Measurements from ENCODE around the gene GBP6.

The GBP6 gene, protein sequence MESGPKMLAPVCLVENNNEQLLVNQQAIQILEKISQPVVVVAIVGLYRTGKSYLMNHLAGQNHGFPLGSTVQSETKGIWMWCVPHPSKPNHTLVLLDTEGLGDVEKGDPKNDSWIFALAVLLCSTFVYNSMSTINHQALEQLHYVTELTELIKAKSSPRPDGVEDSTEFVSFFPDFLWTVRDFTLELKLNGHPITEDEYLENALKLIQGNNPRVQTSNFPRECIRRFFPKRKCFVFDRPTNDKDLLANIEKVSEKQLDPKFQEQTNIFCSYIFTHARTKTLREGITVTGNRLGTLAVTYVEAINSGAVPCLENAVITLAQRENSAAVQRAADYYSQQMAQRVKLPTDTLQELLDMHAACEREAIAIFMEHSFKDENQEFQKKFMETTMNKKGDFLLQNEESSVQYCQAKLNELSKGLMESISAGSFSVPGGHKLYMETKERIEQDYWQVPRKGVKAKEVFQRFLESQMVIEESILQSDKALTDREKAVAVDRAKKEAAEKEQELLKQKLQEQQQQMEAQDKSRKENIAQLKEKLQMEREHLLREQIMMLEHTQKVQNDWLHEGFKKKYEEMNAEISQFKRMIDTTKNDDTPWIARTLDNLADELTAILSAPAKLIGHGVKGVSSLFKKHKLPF

DNA sequence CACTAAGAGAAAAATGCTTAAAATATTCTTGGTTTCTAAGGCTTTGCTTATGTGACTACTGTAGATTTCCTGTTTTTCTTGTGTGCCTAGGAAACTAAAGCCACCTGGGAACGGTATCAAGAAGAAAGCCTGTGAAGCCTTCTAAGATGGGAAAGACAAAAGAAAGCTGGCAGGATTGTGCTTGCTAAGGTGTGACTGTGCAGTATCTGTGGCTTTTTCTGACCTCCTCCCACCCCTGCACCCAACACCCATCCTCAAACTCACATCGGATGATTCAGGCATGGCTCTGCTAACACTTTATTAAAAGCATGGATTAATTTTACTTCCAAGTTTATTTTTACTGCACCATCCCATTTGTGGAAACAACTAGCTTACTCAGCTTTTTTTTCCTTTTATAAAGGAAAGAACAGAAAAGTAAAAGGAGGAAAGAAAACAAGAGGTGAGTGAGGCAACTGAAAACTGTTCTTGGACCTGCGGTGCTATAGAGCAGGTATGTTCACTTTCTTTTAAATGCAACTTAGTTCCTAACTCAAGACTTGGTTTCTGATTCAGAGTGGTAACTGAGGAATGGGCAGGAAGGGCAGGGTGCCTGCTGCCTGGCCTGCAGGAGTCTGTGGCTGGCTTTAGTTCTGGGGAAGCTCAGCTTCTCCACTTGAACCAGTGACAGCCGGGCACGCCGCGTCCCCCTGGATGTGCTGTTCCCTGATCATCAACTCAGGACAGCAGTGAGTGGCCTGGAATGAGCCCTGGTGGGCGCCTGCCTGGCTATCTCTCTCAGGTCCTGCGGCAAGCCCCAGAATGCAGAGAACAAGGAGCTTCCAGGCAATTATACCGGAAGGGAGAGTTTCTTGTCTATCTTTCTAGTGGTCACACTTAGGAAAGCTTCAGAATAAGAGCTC is at the start of gene GBP6:
TSS of gene GBP6 (plus strand) at position 422 of the 899 bp plus-strand sequence. CDS start 4,493 bp downstream, outside the sequence.
- H3K4me3 ChIP-seq (ENCODE audit: low read depth, low read length) = no peak within 1 kb of the TSS
- no peak for DNase-seq (ENCODE audit: low read depth)
- TF ChIP-seq, protein P1, sequence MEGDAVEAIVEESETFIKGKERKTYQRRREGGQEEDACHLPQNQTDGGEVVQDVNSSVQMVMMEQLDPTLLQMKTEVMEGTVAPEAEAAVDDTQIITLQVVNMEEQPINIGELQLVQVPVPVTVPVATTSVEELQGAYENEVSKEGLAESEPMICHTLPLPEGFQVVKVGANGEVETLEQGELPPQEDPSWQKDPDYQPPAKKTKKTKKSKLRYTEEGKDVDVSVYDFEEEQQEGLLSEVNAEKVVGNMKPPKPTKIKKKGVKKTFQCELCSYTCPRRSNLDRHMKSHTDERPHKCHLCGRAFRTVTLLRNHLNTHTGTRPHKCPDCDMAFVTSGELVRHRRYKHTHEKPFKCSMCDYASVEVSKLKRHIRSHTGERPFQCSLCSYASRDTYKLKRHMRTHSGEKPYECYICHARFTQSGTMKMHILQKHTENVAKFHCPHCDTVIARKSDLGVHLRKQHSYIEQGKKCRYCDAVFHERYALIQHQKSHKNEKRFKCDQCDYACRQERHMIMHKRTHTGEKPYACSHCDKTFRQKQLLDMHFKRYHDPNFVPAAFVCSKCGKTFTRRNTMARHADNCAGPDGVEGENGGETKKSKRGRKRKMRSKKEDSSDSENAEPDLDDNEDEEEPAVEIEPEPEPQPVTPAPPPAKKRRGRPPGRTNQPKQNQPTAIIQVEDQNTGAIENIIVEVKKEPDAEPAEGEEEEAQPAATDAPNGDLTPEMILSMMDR (IDR thresholded peaks at IDR 0.05; ENCODE audit: control insufficient read depth, extremely low read depth, insufficient read depth) = no peak

DNA sequence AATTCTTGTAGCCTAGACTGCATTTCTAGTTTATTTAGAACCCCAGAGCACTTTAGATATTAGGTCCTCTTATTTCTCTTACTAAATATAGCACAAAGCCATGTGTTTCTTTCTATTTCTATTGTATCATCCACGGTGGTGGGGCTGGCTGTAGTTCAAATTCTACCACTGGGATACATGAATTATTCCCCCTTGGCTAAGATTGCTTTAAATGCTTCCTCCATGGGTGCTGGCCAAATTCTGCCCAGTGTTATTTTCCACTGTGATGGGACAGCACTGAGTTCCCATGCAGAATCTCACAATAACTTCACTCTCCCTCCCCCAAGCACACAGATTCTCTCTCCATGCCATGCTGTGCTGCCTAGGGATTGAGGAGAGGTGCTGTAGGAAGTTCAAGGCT is 41.5 kb upstream of the GBP6 start:
- TF ChIP-seq, protein P1 (IDR thresholded peaks at IDR 0.05; ENCODE audit: control insufficient read depth, extremely low read depth, insufficient read depth) = no peak
- no peak overlapping the region for H3K4me3 ChIP-seq (ENCODE audit: low read depth, low read length)
- no peak for DNase-seq (ENCODE audit: low read depth)

DNA sequence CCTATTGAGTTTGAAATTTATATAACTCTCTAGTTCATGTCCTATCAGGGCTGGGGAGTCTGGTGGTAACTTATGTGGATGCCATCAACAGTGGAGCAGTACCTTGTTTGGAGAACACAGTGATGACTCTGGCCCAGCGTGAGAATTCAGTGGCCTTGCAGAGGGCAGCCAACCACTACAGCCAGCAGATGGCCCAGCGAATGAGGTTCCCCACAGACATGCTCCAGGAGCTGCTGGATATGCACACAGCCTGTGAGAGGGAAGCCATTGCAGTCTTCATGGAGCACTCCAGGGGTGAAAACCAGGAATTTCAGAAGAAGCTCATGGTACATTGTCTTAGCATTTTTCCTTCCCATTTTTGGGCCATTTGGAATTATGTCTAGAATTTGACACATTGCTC is 32.0 kb upstream of the GBP6 start:
- TF ChIP-seq, protein P1 (IDR thresholded peaks at IDR 0.05; ENCODE audit: control insufficient read depth, extremely low read depth, insufficient read depth) = no peak
- no peak overlapping the region for H3K4me3 ChIP-seq (ENCODE audit: low read depth, low read length)
- DNase-seq (ENCODE audit: low read depth) = no peak

DNA sequence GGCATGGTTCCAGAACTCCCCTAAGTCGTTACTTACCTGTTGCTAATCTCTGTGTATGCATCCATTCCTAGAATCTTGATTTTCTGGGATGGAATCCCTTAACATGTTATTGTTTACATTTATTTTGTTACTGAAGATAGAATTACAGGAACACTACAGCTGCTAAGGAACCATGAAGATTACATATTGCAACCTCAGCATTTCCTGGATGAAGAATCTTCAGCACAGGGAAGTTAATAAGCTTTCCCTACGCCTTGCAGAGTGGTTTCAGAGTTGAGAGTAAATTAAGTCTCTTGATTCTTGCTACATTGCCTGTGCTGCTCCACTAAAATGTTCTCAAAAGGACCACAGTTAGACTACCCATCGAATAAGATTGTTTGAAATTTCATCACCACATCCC is 31.4 kb upstream of the GBP6 start:
- TF ChIP-seq, protein P1 (IDR thresholded peaks at IDR 0.05; ENCODE audit: control insufficient read depth, extremely low read depth, insufficient read depth) = no peak
- H3K4me3 ChIP-seq (ENCODE audit: low read depth, low read length) = no peak overlapping the region
- no peak for DNase-seq (ENCODE audit: low read depth)

DNA sequence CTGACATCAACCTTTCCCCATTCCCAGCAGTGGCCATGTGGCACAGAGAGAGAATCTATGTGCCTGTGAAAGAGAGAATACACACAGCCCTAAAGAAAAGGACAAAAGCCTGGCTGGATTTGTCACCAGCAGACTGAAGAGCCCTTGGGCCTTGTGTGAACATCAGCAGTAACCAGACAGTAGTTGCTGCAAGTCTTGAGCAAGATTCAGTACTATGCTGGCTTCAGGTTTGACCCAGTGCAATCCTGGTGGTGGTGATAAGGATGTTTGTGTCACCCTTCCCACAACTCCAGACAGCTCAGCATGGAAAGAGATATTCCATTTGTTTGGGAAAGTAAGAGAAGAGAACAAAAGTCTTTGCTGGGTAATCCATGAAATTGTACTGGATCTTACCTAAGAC is 28.4 kb upstream of the GBP6 start:
- TF ChIP-seq, protein P1 (IDR thresholded peaks at IDR 0.05; ENCODE audit: control insufficient read depth, extremely low read depth, insufficient read depth) = no peak
- no peak overlapping the region for H3K4me3 ChIP-seq (ENCODE audit: low read depth, low read length)
- DNase-seq (ENCODE audit: low read depth) = no peak

DNA sequence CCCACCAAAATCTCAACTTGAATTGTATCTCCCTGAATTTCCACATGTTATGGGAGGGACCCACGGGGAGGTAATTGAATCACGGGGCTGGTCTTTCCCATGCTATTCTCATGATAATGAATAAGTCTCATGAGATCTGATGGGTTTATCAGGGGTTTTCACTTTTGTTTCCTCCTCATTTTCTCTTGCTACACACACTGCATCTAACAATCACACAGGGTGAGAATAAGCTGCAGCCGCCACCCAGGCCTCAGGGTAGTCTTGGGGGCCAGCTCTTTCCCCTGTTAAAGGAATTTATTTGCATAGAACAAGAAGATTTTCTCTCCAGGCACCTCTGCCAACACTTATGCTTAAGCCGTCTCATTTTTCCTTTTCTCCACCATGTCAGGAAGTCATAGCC is 26.0 kb upstream of the GBP6 start:
- TF ChIP-seq, protein P1 (IDR thresholded peaks at IDR 0.05; ENCODE audit: control insufficient read depth, extremely low read depth, insufficient read depth) = no peak
- DNase-seq (ENCODE audit: low read depth) = no peak

More for the DNA sequence above, 26.0 kb upstream of the GBP6 start:
- no peak overlapping the region for H3K4me3 ChIP-seq (ENCODE audit: low read depth, low read length)
